Transverse colon (tissue), 4 donors: Measurements from ENCODE around the gene WTIP. TPM values are rescaled to one million over a fixed set of nuclear protein-coding genes. Genes with fewer than 3 reads are reported as not detected.

Experiments
- DNase-seq: peaks from one replicate; pipeline ENCODE4 v3.0.0-alpha.2; 2019
- H3K27ac ChIP-seq, 4 donors: fragments of 200-600 bp; sonication (generic); 2 replicates each; pipeline ENCODE4 v1.5.1; 2016 to 2018; ENCODE audit warnings: inconsistent platforms in 4 of 4
- H3K27me3 ChIP-seq: fragments of 200-600 bp; sonication (generic); 2 replicates; pipeline ENCODE4 v1.5.1; 2017; ENCODE audit warnings: inconsistent platforms
- H3K36me3 ChIP-seq, 4 donors: fragments of 200-600 bp; sonication (generic); 2 replicates each; pipeline ENCODE4 v1.5.1; 2017 to 2019; ENCODE audit warnings: inconsistent platforms in 4 of 4
- H3K4me1 ChIP-seq, 4 donors: fragments of 200-600 bp; sonication (generic); 2 replicates each; pipeline ENCODE4 v1.5.1; 2017 to 2020; ENCODE audit warnings: inconsistent platforms in 4 of 4
- H3K4me3 ChIP-seq, 4 donors: fragments of 200-600 bp; sonication (generic); 1 replicate in 1 of 4; 2 replicates in 3 of 4; pipeline versions ENCODE4 v1.5.1 to v1.6.1; 2017 to 2019; ENCODE audit warnings: inconsistent platforms in 4 of 4
- H3K9me3 ChIP-seq, 2 donors: fragments of 200-600 bp; sonication (generic); 2 replicates each; pipeline ENCODE4 v1.5.1; 2017 to 2019; ENCODE audit warnings: inconsistent platforms in 2 of 2
- EP300 ChIP-seq: sonication (generic); formaldehyde crosslinking; IDR thresholded peaks from one replicate; pipeline ENCODE4 v1.6.1; 2017; ENCODE audit warnings: antibody characterized with exemption, low read depth
- POLR2A ChIP-seq: fragments of 450-650 bp; IDR thresholded peaks from one replicate; pipeline ENCODE4 v1.6.1; 2016; ENCODE audit warnings: antibody characterized with exemption, mild to moderate bottlenecking, moderate library complexity
- POLR2AphosphoS5 ChIP-seq, 3 donors: sonication (generic); formaldehyde crosslinking; IDR thresholded peaks; one replicate each; pipeline ENCODE4 v1.6.1; 2016; ENCODE audit warnings: antibody characterized with exemption in 3 of 3
- WGBS, 2 donors: methylation state at CpG; one replicate each; pipeline ENCODE4 v1.1.5; 2018; ENCODE audit warnings: low coverage in 1 of 2; 5-methylcytosine and 5-hydroxymethylcytosine counted together
- in situ Hi-C, 4 donors: fragments of 200-750 bp; cut with MboI; loops; one replicate each; pipeline versions ENCODE4 v1.15.0 to v1.15.1; 2017; ENCODE audit warnings: low sequenced_read_pairs in 3 of 4, low pct_ligation_motif_present in 1 of 4, low pct_unique_long_range_greater_than_20kb in 1 of 4
- intact Hi-C: fragments of 100-400 bp; cut with DNase I; formaldehyde crosslinking; loops from one replicate; pipeline ENCODE4 v1.15.1; 2023; ENCODE audit warnings: low total_unique reads
- total RNA-seq, 4 donors: library from RNA; depleted of rRNA; stranded (reverse); fragments of >200 nt; gene quantifications; one replicate each; pipeline ENCODE4 v1.1.0, GENCODE V29; 2016
- TF ChIP-seq, protein P1 (sequence below), 5 experiments: fragments of 200-600 bp in 3 of 5; fragments of 450-650 bp in 2 of 5; sonication (generic) in 3 of 5; IDR thresholded peaks; 1 replicate in 2 of 5; 2 replicates in 3 of 5; pipeline ENCODE4 v1.5.1; 2016 to 2017; ENCODE audit warnings: antibody characterized with exemption in 5 of 5, inconsistent platforms in 3 of 5, mild to moderate bottlenecking in 2 of 5, moderate library complexity in 1 of 5

The WTIP gene
- total RNA-seq, 4 donors from 2014 or later, result 0.60 to 4.1 (median 2.2) TPM

DNA sequence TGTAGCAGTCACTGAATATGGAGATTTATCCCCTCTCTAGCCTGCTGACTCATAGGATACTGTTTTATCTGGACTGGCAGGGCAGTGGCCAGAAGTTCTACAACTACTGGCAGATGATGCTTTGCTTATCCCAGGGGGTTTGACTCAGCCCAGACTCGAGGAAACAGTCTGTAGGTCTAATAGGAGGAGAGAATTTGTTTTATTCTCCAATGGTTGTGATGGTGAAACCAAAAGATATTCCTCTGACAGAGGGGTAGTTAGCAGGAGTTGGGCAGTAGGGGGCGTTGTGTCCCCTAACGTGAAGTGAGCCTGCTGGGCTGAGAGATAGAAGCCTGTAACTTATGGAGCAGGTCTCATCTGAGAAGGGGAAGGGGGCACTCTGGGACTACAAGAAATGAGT is 74.9 kb downstream of the WTIP start:
- Histone ChIP-seq H3K4me3 (no peak overlapping the region), H3K27ac (no peak overlapping the region), H3K36me3 (no peaks in the 10 kb centered on the region), H3K4me1 (no peaks in the 10 kb centered on the region), H3K9me3 (no peaks in the 10 kb centered on the region), H3K27me3 (peaks cover 17% of the 10 kb centered on the region)
- intact Hi-C loops, result no loop called here
- in situ Hi-C loops, result no loop called here
- DNase-seq, result peak; percentile 18
- TF ChIP-seq EP300 (no peak), POLR2A (no peak), POLR2AphosphoS5 (IDR thresholded peaks at IDR 0.05) (no peak)
- TF ChIP-seq, protein P1, sequence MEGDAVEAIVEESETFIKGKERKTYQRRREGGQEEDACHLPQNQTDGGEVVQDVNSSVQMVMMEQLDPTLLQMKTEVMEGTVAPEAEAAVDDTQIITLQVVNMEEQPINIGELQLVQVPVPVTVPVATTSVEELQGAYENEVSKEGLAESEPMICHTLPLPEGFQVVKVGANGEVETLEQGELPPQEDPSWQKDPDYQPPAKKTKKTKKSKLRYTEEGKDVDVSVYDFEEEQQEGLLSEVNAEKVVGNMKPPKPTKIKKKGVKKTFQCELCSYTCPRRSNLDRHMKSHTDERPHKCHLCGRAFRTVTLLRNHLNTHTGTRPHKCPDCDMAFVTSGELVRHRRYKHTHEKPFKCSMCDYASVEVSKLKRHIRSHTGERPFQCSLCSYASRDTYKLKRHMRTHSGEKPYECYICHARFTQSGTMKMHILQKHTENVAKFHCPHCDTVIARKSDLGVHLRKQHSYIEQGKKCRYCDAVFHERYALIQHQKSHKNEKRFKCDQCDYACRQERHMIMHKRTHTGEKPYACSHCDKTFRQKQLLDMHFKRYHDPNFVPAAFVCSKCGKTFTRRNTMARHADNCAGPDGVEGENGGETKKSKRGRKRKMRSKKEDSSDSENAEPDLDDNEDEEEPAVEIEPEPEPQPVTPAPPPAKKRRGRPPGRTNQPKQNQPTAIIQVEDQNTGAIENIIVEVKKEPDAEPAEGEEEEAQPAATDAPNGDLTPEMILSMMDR (IDR thresholded peaks at IDR 0.05), result peak in 1 of 5 experiments; percentile 28
- 0% methylated on average over 3 of the region's 3 CpGs; no CpG with 5 or more reads in 1 of the 2 donors for WGBS, 2 donors

DNA sequence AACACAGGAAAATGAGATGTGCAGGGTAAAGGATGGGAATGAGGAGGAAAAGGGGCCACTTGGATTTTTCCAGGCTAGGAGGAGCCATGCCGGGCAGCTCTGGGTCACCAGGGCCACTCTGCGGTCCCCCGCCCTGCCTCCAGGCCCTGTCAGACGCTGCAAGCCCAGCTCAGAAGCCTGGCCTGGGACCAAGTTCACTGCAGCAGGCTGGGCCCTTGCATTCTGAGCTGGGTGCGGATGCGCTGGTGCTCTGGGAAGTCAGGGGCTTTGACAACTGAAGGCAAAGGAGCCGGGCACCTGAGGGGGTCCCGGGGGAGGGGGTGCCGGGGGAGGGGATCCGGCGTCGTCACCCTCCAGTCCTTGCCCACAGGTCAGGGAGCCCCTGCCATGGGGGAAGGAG is 77.5 kb downstream of the WTIP start:
- intact Hi-C loops, result no loop called here
- WGBS, 2 donors, result 81% methylated on average over 10 of the region's 12 CpGs; no CpG with 5 or more reads in 1 of the 2 donors
- in situ Hi-C loops, result no loop called here
- no peak for DNase-seq
- Histone ChIP-seq H3K27me3 (peaks cover 14% of the 10 kb centered on the region), H3K36me3 (no peaks in the 10 kb centered on the region), H3K9me3 (no peaks in the 10 kb centered on the region), H3K27ac (no peak overlapping the region), H3K4me1 (no peaks in the 10 kb centered on the region), H3K4me3 (no peak overlapping the region)
- TF ChIP-seq POLR2AphosphoS5 (IDR thresholded peaks at IDR 0.05) (no peak), POLR2A (no peak), EP300 (no peak)
- TF ChIP-seq, protein P1 (IDR thresholded peaks at IDR 0.05), result no peak

- 39 to 42% methylated on average over 2 to 6 of the region's 6 CpGs for WGBS, 2 donors
- in situ Hi-C loops (no loop called here), intact Hi-C loops (no loop called here)
Observed at GRCh38 chr19:34560229-34560628, 78.7 kb downstream of the WTIP start.

More at GRCh38 chr19:34560229-34560628, 78.7 kb downstream of the WTIP start:
- TF ChIP-seq EP300 (no peak), POLR2AphosphoS5 (IDR thresholded peaks at IDR 0.05) (no peak), POLR2A (no peak)
- TF ChIP-seq, protein P1 (IDR thresholded peaks at IDR 0.05), result no peak
- Histone ChIP-seq H3K9me3 (no peaks in the 10 kb centered on the region), H3K36me3 (no peaks in the 10 kb centered on the region), H3K27me3 (peaks cover 14% of the 10 kb centered on the region), H3K4me3 (no peak overlapping the region), H3K27ac (no peak overlapping the region), H3K4me1 (no peaks in the 10 kb centered on the region)
- DNase-seq, result no peak

Other genes with a start within 250 kb of the WTIP start
- 10 to 100 TPM; 16.7 to 27.8 (median 22.7) TPM for gene GARRE1, start 227.2 kb upstream of the WTIP start, total RNA-seq
- 100 to 1,000 TPM; 112 to 531 (median 220) TPM for gene GPI, start 116.6 kb upstream of the WTIP start, total RNA-seq
- gene PDCD2L, start 77.4 kb upstream of the WTIP start, total RNA-seq, result 10 to 100 TPM in 1 of 4 donors, 1 to 10 TPM in 2, not detected in 1; 5.6 to 10.6 (median 7.2) TPM
- 100 to 1,000 TPM in 2 of 4 donors, 10 to 100 TPM in 2; 40.6 to 228 (median 110) TPM for gene UBA2, start 53.4 kb upstream of the WTIP start, total RNA-seq
- 10 to 100 TPM in 1 of 4 donors, 1 to 10 TPM in 1, under 1 TPM in 1, not detected in 1; 0.82 to 14.3 (median 1.3) TPM for gene SCGB2B2, start 195.4 kb downstream of the WTIP start, total RNA-seq
- gene ZNF302, start 195.9 kb downstream of the WTIP start, total RNA-seq, result 10 to 100 TPM in 3 of 4 donors, 1 to 10 TPM in 1; 4.6 to 33.0 (median 18.0) TPM